ENCODE data around the gene GATA5.

DNA sequence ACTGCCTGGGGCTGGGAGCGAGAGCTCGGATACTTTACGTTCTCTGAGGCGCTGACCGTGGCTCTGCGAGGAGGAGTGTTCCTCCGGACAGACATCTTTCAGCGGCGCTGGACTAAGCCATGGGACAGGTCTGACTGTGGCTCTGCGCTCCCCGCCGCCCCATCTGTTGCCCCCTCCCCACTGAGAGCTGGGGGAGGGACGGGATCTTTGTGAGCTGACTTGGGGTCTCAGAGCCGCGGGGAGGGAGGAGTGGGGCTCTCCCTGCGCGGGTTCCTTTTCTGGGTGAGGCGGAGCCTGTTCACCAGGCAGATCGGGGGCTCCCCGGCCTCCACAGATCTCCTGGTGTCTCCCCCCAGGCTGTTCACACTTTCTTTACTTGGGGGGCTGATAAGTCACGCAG is 11.3 kb upstream of the GATA5 start:
- no peak for TF ChIP-seq POLR2A (IDR thresholded peaks at IDR 0.05; ENCODE audit: low read depth, low read length)
- no peak for TF ChIP-seq POLR2AphosphoS5 (IDR thresholded peaks at IDR 0.05; ENCODE audit: low read depth, low read length)

Data from GM12892 (cell line).